Kidney tubule cell (primary cell): Measurements from ENCODE around the gene PIP5K1C.
A peak's percentile ranks its signal among the peaks of the same experiment; 100 is the strongest.

Experiments
- DNase-seq: peaks from one replicate; pipeline ENCODE4 v3.0.0-alpha.2; 2018; ENCODE audit warnings: low spot score

PIP5K1C gene

DNA sequence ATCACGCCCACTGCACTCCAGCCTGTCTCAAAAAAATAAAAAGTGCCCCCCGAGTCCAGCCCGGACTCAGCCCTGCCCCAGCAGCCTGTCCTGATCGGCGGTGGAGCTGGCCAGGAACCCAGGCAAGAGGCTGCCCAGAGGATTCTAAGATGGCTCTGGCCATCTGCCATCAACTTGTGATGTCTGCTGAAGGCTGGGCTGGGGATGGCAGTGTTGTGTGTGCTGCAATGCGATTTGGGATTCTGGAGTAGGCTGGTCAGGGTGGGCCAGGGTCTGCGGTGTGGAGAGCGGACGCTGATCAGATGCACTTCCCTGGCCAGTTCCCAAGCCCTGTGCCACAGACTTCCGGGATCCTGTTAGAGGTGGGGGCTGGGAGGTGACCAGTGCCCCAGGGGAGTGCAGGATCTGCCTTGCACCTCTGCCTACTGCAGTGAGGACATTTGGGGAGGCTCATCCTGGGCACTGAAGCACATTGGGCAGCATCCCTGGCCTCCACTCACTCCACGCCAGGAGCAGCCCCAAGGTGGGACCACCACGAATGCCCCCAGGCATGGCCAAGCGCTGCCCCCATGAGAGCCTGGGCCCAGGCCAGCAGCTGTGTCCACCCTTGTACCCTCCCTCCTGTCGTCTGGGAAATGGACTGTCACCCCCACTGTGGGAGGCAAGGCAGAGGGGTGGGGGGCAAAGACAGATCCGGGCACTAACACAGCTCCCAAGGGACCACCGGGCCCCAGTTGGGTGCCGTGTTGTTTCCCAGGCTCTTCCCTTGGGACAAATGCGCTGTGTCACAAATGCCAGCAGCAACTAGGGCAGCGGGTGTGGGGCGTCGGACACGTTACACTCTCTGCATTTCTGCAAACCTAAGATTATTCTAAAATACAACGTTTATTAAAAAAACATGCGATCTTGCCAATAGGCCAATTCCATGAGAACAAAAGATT, 90.2 kb downstream of the PIP5K1C start:
- no peak for DNase-seq

DNA sequence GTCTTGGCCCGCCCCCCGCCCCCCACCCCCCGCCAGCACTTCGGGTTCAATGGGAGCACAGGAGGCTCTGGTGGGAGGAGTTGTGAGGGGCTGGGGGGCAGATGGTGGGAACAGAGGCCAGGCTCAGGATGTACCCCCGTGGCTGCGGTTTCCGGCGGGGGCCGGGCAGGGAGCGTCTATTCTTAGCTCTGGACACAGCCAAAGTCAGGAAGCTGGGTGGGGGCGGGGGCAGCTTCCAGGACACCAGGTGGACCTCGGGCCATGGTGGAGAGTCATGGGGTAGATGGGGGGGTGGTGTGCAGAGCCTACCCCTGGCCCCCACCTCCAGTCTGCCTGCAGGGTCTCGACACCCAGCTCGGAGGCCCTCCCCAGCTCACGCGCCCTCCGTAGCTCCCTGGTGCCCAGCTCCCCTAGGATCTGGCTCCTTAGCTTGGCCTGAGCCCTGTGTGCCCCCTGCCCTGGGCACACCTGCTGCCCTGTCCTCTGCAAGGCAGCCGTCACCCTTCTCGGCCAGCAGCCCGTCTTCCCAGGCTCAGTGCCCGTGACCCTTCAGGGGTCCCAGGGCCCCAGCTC, 91.4 kb downstream of the PIP5K1C start:
- no peak for DNase-seq

DNA sequence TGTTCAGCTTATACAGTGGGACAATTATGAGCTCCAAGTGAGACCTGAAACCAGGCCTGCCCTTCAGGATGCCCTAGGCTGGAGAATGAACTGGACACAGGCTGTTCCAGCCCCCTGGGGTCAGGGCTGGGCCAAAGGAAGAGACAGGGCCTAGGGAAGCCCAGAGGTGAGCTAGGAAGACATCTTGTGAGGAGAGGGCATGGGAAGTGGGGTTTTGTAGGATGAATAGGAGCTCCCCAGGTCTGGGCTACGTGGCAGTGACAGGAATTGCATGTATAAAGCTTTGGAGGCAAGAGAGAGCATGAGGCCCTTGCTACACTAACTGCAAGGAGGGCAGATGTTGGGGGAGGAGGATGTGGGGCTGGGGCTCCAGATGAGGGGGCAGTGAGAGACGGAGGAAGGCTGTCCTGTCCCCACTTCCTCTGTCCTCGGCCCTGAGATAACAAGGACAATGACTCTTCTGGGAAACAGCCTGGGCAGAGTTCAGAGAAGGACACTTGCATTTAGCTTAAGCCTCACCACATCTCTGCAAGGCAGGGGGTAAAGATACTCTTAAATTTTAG, 92.1 kb downstream of the PIP5K1C start:
- DNase-seq = no peak

DNA sequence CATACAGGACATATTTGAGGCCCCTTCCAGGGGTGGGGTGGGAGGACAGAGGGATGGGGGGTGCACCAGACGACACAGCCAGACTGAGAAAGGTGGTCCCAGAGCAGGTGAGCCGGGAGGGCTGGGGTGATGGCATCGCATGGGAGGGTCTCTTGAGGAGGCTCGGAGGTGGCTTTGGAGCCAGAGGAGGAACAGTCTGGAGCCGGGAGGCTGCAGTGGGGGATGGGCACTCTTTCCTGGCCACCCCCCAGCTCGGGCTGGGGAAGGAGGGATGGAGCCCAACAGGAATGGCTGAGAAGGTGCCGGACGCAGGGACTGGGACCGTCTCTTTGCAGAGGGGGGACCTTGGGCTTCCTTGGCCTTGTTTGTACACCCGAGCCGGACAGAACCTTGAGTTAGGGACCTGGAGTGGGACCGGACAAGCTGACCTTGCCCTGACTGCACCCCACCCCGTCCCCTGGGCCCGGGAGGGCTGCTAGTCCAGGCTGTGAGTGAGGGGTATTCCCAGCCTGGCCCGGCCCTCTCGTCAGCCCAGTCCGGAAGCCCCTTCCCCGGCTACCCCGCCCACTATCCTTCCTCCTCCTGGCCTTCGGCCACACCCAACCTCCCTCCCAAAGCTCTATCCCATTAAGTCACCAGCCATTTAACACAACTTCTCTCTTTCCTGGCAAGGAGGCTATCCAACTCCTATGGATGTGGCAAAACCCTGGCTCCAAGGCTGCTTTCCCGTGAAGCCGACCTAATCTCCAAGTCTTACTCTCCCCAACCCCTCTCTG, 92.8 kb downstream of the PIP5K1C start:
- no peak for DNase-seq

DNA sequence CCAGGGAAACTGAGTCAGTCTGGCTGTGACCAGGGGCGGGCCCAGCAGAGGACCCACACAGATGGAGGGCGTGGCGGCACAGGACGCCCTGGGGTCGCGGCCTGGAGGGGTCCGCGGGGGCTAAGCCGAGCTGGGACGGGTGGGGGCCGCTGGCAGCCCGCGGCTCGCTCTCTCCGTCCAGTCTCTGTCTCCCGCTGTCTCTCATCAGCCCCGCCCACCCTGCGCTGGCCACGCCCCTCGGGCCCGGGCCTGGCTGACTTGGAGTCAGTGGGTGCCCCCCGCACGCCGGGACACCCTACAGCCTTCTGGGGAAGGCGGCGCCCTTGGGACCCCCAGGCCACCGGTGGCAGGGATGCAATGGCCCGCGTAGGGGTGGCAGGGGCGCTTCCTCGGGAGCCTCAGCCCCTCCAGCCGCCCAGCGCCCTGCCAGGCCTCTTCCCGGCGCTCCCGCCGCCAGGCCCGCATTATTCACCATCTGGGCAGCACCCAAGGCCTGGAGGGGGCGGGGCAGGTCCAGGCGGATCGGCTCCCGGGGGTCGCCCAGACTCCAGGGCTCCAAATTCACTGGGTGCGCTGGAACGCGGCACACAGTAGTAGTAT, 93.5 kb downstream of the PIP5K1C start, which contains the start of gene TBXA2R:
Gene TBXA2R, minus strand, starts transcription at position 186 of the 600 bp plus-strand sequence. CDS start 6,241 bp downstream, outside the sequence.
- DNase-seq = peak; percentile 41

DNA sequence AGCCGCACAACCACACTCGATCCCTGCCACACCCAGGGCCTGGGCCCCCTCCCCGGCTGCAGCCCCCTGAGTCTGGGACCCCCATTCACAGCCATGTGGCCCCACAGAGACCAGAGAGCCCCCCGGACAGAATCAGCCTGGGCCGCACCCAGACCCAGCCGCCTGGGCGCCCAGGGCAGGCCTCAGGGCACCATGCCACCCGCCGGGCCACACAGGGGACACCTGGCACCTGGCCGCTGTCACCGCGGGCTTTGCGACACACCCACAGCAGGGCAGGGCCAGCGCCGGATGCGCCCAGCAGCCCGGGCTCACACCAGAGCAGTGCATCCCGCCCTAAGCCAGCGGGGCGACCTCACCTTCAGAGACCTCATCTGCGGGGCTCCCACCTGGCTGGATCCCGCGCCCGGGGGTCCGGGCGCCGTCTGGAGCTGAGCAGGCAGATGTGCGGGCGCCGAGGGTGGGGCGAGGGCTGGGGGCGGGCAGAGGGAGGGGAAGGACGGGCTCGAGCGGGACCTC, 94.0 kb downstream of the PIP5K1C start:
- DNase-seq = peak; percentile 10

DNA sequence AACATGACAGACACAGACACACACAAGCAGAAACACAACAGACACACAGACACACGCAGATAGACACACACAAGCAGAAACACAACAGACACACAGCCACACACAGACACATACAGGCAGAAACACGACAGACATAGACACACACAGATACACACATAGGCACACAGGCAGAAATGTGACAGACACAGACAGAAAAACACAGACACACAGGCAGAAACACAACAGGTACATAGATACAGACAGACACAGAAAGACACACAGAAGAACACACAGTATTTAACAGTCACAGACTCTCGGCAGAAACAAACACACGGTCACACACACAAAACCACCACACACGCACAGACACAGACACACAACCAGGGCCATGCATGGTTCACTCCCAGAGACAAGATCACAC, 94.5 kb downstream of the PIP5K1C start:
- no peak for DNase-seq

DNA sequence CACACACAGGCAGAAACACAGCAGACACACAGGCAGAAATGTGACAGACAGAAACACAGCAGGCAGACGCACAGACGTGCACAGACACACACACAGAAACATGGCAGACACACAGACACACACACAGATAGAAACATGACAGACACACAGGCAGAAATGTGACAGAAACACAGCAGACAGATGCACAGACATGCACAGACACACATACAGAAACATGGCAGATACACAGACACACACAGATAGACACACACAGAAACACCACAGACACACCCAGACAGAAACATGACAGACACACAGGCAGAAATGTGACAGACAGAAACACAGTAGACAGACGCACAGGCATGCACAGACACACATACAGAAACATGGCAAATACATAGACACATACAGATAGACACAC, 94.9 kb downstream of the PIP5K1C start:
- DNase-seq = no peak

DNA sequence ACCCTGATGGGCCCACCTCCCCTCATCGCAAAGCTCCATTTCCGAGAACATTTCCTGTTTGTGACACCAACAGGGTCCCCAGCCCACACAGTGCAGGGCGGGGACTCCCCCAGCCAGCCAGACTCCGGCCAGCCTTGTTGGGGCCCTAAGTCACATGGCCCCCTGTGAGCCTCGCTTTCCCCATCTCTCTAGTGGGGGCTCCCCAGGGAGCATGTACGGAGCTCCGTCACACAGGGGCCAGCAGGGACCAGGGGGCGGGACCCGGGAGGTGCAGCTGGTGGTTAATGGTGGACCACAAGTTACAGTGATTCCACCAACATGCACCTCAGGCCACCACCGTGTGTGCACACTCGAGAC, 95.3 kb downstream of the PIP5K1C start:
- DNase-seq = no peak

DNA sequence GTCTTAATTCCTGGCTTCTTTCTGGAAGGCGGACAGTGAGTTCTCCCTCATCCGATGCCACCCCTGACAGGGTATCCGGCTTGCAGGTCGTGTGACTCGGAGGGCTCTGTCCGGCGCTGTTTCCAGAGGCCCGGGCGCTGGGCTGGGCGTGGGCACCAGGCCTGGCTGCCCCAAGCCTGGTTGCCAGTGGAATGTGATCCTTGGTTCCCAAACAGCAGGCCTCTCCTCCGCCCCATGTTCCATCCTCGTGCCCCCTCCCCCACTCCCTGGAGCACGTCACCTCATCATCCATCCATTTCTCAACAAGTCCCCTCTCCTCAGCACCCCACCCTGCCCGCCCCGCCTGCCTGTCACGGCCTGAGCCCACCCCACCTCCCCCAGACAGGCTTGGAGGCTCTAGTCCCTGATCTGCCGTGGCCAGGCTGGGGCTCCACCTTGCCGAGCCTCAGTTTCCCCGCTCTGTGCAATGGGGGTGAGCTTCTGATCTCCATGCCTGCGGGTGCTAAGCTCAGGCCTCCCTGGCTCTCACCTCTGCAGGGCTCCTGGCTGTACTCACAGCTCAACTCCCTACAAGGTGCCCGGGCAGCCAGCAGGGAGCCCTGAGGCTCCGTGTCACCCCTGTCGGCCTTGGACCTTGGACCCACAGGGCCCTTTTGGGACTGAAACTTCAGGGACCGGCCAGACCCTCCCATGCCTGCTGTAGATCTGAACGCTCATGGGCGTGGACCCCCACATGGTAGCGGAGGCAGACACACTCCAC, 95.9 kb downstream of the PIP5K1C start:
- no peak for DNase-seq

DNA sequence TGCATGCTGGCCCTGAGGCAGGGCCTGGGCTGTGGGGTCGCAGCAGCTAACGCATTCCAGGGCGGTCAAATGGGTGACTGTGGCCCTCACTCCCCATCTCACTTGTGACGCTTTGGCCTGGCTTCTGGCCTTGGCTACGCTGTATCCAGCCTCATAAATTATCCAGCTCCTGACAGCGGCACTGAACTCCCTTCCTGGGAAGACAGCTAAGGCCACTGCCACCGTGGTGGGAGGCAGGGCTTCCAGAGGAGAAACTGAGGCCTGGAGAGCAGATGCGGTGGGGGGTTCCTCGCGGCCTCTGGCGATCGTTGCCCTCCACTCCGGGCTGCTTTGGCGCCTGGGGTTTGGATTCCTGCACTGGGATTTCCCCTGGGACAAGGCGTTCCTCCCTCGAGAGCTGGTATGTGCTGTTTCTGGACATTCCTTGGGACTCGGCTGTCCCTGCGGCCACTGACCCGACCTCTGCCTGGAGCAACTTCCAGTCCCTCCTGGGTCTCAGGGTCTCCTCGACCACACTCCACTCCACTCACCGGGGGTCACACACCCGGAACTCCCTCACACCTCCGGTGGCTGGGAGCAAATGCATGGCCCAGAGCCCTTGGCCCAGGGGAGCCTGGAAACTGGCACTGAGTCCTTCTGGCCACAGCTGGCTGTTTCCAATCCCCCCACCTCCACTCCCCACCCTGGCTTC, 97.0 kb downstream of the PIP5K1C start:
- DNase-seq = peak; percentile 42

DNA sequence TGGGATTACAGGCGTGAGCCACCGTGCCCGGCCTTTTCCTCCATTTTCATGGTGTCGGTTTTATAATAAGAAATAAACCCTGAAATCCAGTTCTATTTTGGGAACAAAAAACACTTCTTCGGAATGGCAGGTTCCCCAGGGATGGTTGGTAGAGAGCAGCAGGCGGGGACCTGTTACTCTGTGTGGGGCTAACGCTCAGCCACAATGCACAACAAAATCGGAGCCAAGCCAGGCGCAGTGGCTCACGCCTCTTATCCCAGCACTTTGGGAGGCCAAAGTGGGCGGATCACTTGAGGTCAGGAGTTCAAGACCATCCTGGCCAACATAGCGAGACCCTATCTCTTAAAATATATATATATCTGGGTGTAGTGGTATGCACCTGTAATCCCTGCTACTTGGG, 99.2 kb downstream of the PIP5K1C start:
- no peak for DNase-seq

DNA sequence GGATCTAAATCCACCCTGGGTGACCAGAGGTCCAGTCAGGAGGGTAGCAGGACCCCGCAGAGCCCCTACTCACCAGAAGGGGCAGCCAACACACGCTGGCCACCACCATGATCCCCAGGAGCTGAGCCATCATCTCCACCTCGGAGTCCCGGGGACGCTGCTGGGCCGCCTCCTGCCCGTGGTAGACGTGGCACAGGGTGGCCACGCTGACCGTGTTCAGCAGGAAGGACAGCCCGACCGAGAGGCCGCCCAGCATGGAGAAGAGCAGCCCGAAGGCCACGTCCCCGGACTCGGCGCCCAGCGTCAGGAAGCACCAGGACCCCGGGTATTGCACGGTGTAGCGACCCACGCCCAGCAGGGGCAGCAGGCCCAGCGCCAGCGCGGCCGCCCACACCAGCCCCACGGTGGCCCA, 100.5 kb downstream of the PIP5K1C start:
- no peak for DNase-seq

DNA sequence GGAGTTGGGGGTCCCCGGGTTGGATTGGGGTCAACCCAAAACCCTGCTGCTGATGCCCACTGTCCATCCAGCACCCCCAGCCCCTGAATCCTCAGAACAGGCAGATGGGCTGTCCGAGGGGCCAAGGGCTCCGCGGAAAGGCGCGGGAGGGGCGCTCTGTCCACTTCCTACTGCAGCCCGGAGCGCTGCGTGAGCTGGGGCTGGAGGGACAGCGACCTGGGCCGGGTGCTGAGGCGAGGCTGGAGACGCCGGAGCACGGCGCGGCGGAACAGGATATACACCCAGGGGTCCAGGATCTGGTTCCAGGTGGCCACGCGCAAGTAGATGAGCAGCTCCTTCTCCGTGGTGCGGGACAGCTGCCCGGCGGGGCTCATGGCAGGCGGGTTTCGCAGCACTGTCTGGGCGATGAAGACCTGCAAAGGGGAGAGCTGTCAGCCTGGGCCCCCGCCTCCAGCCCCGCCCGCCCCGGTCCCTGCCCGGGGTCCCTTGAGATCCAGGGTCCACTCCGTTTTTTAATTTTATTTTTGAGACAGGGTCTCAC, 104.7 kb downstream of the PIP5K1C start:
- no peak for DNase-seq

DNA sequence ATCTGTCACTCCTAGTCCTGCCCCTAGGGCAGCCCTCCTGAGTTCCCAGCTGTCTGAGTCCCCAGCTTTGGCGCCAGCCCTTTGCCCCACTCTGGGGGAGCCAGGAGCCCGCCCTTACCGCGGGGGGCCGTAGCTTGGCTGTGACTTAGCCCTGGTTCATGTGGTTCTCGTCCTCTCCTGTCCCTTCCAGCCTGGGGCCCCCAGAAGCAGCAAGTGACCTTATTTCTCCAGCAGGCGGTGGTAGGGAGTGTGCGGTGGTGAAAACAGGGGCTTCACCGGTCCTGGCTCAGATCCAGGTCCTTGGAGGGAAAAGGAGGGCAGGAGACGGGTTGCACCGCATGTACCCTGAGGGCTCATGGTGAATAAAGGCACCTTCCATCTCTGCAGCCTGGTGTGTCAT, 107.1 kb downstream of the PIP5K1C start:
- no peak for DNase-seq

DNA sequence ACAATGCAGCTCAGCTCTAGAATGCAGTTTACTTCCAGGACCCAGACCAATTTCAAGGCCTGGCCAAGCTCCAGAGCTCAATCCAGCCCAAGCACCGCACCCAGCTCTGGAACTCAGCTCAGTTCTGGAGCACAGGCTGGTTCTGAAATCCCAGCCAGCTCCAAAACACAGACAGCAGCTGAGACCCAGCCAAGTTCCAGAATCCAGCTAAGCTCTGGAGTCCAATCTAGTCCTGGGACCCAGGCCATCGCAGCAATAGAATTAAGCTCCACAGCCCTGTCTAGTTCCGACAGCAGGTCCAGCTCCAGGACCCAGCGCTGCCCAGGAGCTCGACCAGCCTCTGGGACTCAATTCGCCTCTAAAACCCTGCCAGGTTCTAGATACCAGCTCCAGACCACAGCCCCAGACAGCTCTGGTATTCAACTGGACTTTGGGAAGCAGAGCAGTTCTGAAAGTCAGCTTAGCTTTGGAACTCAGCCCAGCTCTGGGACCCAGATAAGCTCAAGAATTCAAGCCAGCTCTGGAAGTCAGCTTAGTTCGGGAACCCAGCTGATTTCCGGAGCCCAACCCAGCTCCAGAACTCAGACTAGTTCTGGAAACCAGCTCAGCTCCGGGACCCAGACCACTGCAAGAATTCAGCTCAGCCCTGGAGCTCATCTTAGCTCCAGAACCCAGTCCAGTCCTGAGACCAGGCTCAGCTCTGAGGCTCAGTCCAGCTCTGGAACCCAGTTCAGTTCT, 108.2 kb downstream of the PIP5K1C start:
- no peak for DNase-seq

DNA sequence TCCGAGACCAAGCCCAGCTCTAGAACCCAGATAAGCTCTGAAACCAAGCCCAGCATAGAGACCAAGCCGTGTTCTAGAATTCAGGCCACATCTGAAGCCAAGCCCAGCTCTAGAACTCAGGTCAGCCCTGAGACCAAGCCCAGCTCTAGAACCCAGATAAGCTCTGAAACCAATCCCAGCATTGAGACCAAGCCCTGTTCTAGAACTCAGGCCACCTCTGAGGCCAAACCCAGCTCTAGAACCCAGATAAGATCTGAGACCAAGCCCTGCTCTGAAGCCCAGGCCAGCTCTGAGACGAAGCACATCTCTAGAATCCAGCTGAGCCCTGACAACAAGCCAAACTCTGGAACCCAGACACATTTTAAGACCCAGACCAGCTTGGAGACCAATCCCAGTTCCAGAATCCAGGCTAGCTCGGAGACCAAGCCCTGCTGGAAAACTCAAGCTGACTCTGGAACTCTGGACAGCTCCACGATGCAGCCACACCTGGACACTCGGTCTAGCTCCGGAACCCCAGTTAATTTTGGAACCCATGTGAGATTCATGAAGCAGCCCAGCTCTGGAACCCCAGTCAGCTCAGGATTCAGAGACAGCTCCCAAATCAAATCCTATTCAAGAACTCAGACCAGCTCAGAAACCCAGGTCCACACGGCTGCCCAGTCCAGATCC, 109.1 kb downstream of the PIP5K1C start:
- DNase-seq = no peak

DNA sequence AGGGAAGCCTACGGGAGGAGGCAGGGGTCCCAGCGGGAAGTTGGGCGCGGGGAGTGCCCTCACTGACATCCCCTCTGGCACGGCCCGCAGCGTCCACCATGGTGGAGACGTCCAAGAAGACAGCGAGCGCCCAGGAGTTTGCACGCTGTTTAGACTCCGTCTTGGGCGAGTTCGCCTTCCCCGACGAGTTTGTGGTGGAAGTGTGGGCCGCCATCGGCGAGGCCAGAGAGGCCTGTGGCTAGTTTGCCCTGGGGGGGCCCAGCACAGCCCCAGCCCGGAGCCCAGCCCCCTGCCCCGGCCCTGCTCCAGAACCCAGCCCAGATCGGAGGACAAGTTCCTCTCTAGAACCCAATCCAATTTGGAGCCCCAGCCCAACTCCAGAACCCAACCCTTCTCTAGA, 110.3 kb downstream of the PIP5K1C start:
- DNase-seq = no peak

DNA sequence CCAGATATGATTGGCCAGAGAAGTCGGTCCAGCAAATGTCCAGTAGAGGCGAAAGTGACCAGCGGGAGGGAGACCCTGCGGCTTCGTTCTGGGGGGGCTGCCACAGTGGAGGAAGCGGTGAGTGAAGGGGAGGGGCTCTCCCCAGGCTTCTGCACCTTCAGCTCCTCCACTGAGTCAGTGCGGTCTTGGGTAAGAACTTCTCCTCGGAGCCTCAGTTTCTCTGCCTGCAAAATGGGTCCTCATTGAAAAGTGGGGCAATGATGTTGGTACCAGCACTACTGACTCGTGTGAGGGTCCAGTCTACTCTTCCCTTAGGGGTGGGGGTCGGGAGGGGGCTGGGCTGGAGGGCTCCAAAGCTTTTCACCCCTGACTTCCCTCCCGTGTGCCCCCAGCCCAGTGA, 110.8 kb downstream of the PIP5K1C start:
- DNase-seq = no peak
